Lung (tissue), 12 donors: ENCODE results near the gene GPR55. TPM values are rescaled to one million over a fixed set of nuclear protein-coding genes. Genes with fewer than 3 reads are reported as not detected.
A peak's percentile ranks its signal among the peaks of the same experiment; 100 is the strongest.

Source experiments
- ATAC-seq: fragments of 200-7000 bp; cut with Tn5 transposase; one replicate; pipeline ENCODE4 v1.9.1; 2020; ENCODE audit warnings: moderate number of reproducible peaks; ENCODE audit not compliant: insufficient read depth, low FRiP score
- DNase-seq, 3 donors: peaks; one replicate each; pipeline ENCODE4 v3.0.0-alpha.2; 2013 to 2017
- H3K27ac ChIP-seq, 2 donors: one replicate each; pipeline ENCODE4 v1.5.1; 2013; ENCODE audit warnings: mild to moderate bottlenecking in 2 of 2, moderate library complexity in 2 of 2, control low read depth in 1 of 2, inconsistent platforms in 1 of 2, low read depth in 1 of 2, low read length in 1 of 2
- H3K27me3 ChIP-seq, 3 donors: one replicate each; pipeline ENCODE4 v1.5.1; 2013; ENCODE audit warnings: low read length in 2 of 3; ENCODE audit not compliant: control insufficient read depth in 3 of 3, insufficient read depth in 3 of 3
- H3K36me3 ChIP-seq, 4 donors: one replicate each; pipeline ENCODE4 v1.5.1; 2013; ENCODE audit warnings: low read length in 4 of 4, mild to moderate bottlenecking in 1 of 4, moderate library complexity in 1 of 4; ENCODE audit not compliant: control insufficient read depth in 4 of 4, insufficient read depth in 4 of 4
- H3K4me1 ChIP-seq, 5 donors: one replicate each; pipeline ENCODE4 v1.5.1; 2013; ENCODE audit warnings: low read length in 5 of 5, mild to moderate bottlenecking in 2 of 5, moderate library complexity in 1 of 5; ENCODE audit not compliant: control insufficient read depth in 5 of 5, insufficient read depth in 5 of 5
- H3K4me3 ChIP-seq: one replicate; pipeline ENCODE4 v1.5.1; 2013; ENCODE audit warnings: mild to moderate bottlenecking, control low read depth, moderate library complexity
- H3K9ac ChIP-seq, 2 donors: one replicate each; pipeline ENCODE4 v1.5.1; 2013; ENCODE audit warnings: low read length in 2 of 2, control low read depth in 1 of 2; ENCODE audit not compliant: insufficient read depth in 1 of 2
- H3K9me3 ChIP-seq, 4 donors: one replicate each; pipeline ENCODE4 v1.5.1; 2013; ENCODE audit warnings: low read length in 3 of 4, mild to moderate bottlenecking in 1 of 4, moderate library complexity in 1 of 4; ENCODE audit not compliant: control insufficient read depth in 4 of 4, insufficient read depth in 3 of 4
- CTCF ChIP-seq: IDR thresholded peaks from 2 replicates; pipeline ENCODE4 v1.5.1; 2012; ENCODE audit warnings: mild to moderate bottlenecking; ENCODE audit errors: control extremely low read depth, extremely low read depth
- WGBS, 2 donors: extraction: QIAGEN DNeasy Blood & Tissue Kit; methylation state at CpG; one replicate each; pipeline ENCODE4 v1.1.7; 2013; 5-methylcytosine and 5-hydroxymethylcytosine counted together
- polyA plus RNA-seq, 2 donors: library from polyadenylated mRNA; stranded (reverse); fragments of 200-250 nt; gene quantifications; one replicate each; pipeline ENCODE4 v1.2.1, GENCODE V29; 2013
- total RNA-seq, 2 donors: library from RNA; depleted of rRNA in 1 of 2; stranded (reverse); fragments of >200 nt in 1 of 2; gene quantifications; one replicate each; pipeline ENCODE4 v1.2.1, GENCODE V29; 2014 to 2021
- donor health status: control.
- donor health status: control.
- donor health status: Bipolar disorder and iron deficiency.
- donor health status: healthy.
- donor health status: DM: yes; HTN: yes; CAD: no.

The GPR55 gene
- total and polyA plus RNA-seq, 4 donors: 0.18 to 0.58 (median 0.29) TPM

- peaks cover 0 to 64% (median 34%) of the 10 kb centered on the region in 5 donors for H3K4me1 ChIP-seq
- no peak overlapping the region for H3K27ac ChIP-seq
- H3K9me3 ChIP-seq: no peaks in the 10 kb centered on the region
- peak; percentile 23 to 69 (median 60) for DNase-seq
- 37 to 57% methylated on average over 18 of the region's 18 CpGs for WGBS, 2 donors
- H3K27me3 ChIP-seq: no peaks in the 10 kb centered on the region
- no peak for ATAC-seq
- H3K36me3 ChIP-seq: peaks cover 0 to 22% (median 2%) of the 10 kb centered on the region in 4 donors
- H3K9ac ChIP-seq: peak overlapping the region in 1 of 2 donors; percentile 49
- no peak for TF ChIP-seq CTCF
- no peak overlapping the region for H3K4me3 ChIP-seq
Measured at GRCh38 chr2:230870544-230871360, 54.3 kb downstream of the GPR55 start.

- Histone ChIP-seq H3K4me3 (no peak overlapping the region), H3K27ac (no peak overlapping the region)
- WGBS, 2 donors: 41 to 72% methylated on average over 11 of the region's 11 CpGs
Measured at GRCh38 chr2:230869914-230870543, 55.0 kb downstream of the GPR55 start.

GRCh38 chr2:230868947-230869913 lies 55.8 kb downstream of the GPR55 start:
- no peak overlapping the region for H3K27ac ChIP-seq
- DNase-seq (peak; percentile 91 to 96 (median 95)), ATAC-seq (no peak)
- H3K36me3 ChIP-seq: peaks cover 0 to 8% (median 0%) of the 10 kb centered on the region in 4 donors
- peaks cover 0 to 67% (median 34%) of the 10 kb centered on the region in 5 donors for H3K4me1 ChIP-seq
- H3K9me3 ChIP-seq: no peaks in the 10 kb centered on the region
- H3K4me3 ChIP-seq: no peak overlapping the region
- no peaks in the 10 kb centered on the region for H3K27me3 ChIP-seq
- peak overlapping the region; percentile 4 to 72 for H3K9ac ChIP-seq
- no peak for TF ChIP-seq CTCF
- 59 to 73% methylated on average over 19 of the region's 19 CpGs for WGBS, 2 donors

More at GRCh38 chr2:230869914-230870543, 55.0 kb downstream of the GPR55 start:
- DNase-seq: peak in 2 of 3 donors; percentile 11 to 31
- no peak for TF ChIP-seq CTCF
- Histone ChIP-seq H3K9me3 (no peaks in the 10 kb centered on the region), H3K36me3 (peaks cover 0 to 15% (median 1%) of the 10 kb centered on the region in 4 donors), H3K27me3 (no peaks in the 10 kb centered on the region), H3K9ac (peak overlapping the region in 1 of 2 donors; percentile 61), H3K4me1 (peaks cover 0 to 64% (median 34%) of the 10 kb centered on the region in 5 donors)
- no peak for ATAC-seq
